H1 (cell line): ENCODE data around the gene TNFRSF14. TPM values are rescaled to one million over a fixed set of nuclear protein-coding genes. Genes with fewer than 3 reads are reported as not detected.

Experiments
- CTCF ChIA-PET: fragments of 300-600 bp; sonication (Branson Sonifier 250); formaldehyde crosslinking; loops from one replicate; lab custom pipeline; 2021; ENCODE audit not compliant: partially characterized antibody; lab: Charles Lee
- POLR2A ChIA-PET: fragments of 300-600 bp; sonication (Branson Sonifier 250); formaldehyde crosslinking; loops from one replicate; lab custom pipeline; 2021; ENCODE audit warnings: inconsistent platforms; ENCODE audit not compliant: partially characterized antibody; lab: Charles Lee
- DNase-seq, 2 experiments: peaks; one replicate each; pipeline versions ENCODE4 v3.0.0 to v3.0.0-alpha.2; 2010 to 2022; ENCODE audit warnings: low spot score in 2 of 2, low read depth in 1 of 2, mixed read lengths in 1 of 2
- FAIRE-seq: peaks from 2 replicates; lab custom pipeline; 2011; peaks lifted over from hg19 to GRCh38; lab: Jason Lieb, UNC
- H2AFZ ChIP-seq: 2 replicates; pipeline ENCODE4 v1.8.1; 2012; ENCODE audit warnings: low read length, inconsistent platforms
- H2AK5ac ChIP-seq: 2 replicates; pipeline ENCODE4 v1.6.1; 2013; ENCODE audit warnings: low read depth, low read length
- H2BK120ac ChIP-seq: replicated peaks from 2 replicates; pipeline ENCODE3; 2013; ENCODE audit warnings: low read depth, low read length, inconsistent platforms
- H2BK12ac ChIP-seq: 2 replicates; pipeline ENCODE4 v1.6.1; 2013; ENCODE audit warnings: low read depth, low read length
- H2BK15ac ChIP-seq: 2 replicates; pipeline ENCODE4 v1.6.1; 2013; ENCODE audit warnings: low read length
- H2BK20ac ChIP-seq: 2 replicates; pipeline ENCODE4 v1.6.1; 2013; ENCODE audit warnings: low read length
- H2BK5ac ChIP-seq: 2 replicates; pipeline ENCODE4 v1.6.1; 2013; ENCODE audit warnings: low read depth, low read length
- H3K14ac ChIP-seq: 2 replicates; pipeline ENCODE4 v1.6.1; 2013; ENCODE audit warnings: inconsistent platforms; ENCODE audit not compliant: insufficient read length
- H3K18ac ChIP-seq: 2 replicates; pipeline ENCODE4 v1.6.1; 2013; ENCODE audit warnings: low read length; ENCODE audit errors: extremely low read depth
- H3K23ac ChIP-seq: 2 replicates; pipeline ENCODE4 v1.6.1; 2013; ENCODE audit warnings: inconsistent platforms; ENCODE audit not compliant: insufficient read length
- H3K23me2 ChIP-seq: 2 replicates; pipeline ENCODE4 v1.6.1; 2013; ENCODE audit warnings: low read depth, low read length
- H3K27ac ChIP-seq: 2 replicates; pipeline ENCODE4 v1.6.1; 2011; ENCODE audit warnings: low read depth, low read length, inconsistent platforms
- H3K27me3 ChIP-seq, 4 experiments: replicated peaks in 1 of 4; 1 replicate in 1 of 4; 2 replicates in 3 of 4; pipeline versions ENCODE4 v1.6.1 to v1.8.1; 2011 to 2013; ENCODE audit warnings: low read length in 3 of 4, mild to moderate bottlenecking in 3 of 4, inconsistent platforms in 2 of 4, mixed read lengths in 2 of 4, moderate library complexity in 1 of 4; ENCODE audit not compliant: control insufficient read depth in 3 of 4, insufficient read depth in 3 of 4; ENCODE audit errors: extremely low read depth in 1 of 4
- H3K36me3 ChIP-seq, 4 experiments: 2 replicates each; pipeline versions ENCODE4 v1.6.1 to v1.8.1; 2011 to 2013; ENCODE audit warnings: mild to moderate bottlenecking in 4 of 4, low read length in 3 of 4, moderate library complexity in 2 of 4, control low read depth in 1 of 4, inconsistent platforms in 1 of 4; ENCODE audit not compliant: insufficient read depth in 4 of 4, control insufficient read depth in 2 of 4
- H3K4ac ChIP-seq: replicated peaks from 2 replicates; pipeline ENCODE3; 2013; ENCODE audit warnings: low read length, low read depth, mixed read lengths, inconsistent platforms; ENCODE audit not compliant: insufficient read length
- H3K4me1 ChIP-seq, 4 experiments: replicated peaks in 1 of 4; 1 replicate in 1 of 4; 2 replicates in 3 of 4; pipeline versions ENCODE4 v1.6.1 to v1.8.1; 2011 to 2013; ENCODE audit warnings: low read length in 3 of 4, inconsistent platforms in 2 of 4, mixed read lengths in 1 of 4; ENCODE audit not compliant: insufficient read depth in 4 of 4, control insufficient read depth in 3 of 4
- H3K4me2 ChIP-seq, 2 experiments: 2 replicates each; pipeline versions ENCODE4 v1.6.1 to v1.8.1; 2011 to 2013; ENCODE audit warnings: low read depth in 2 of 2, low read length in 2 of 2, control low read depth in 1 of 2, inconsistent platforms in 1 of 2, mild to moderate bottlenecking in 1 of 2; ENCODE audit not compliant: insufficient read depth in 1 of 2
- H3K4me3 ChIP-seq, 4 experiments: fragments of 200-600, 300-600 bp in 1 of 4; sonication (generic), shearing (Covaris generic), sonication (Bioruptor Twin) in 1 of 4; 2 replicates each; pipeline versions ENCODE4 v1.5.1 to v1.8.1; 2011 to 2016; ENCODE audit warnings: low read length in 4 of 4, low read depth in 3 of 4, control low read depth in 2 of 4, inconsistent platforms in 2 of 4, mild to moderate bottlenecking in 2 of 4, mixed read lengths in 1 of 4, moderate library complexity in 1 of 4; ENCODE audit not compliant: insufficient read depth in 2 of 4; ENCODE audit errors: extremely low read depth in 1 of 4
- H3K56ac ChIP-seq: replicated peaks from 2 replicates; pipeline ENCODE3; 2013; ENCODE audit warnings: low read depth, mild to moderate bottlenecking, mixed read lengths, low read length, inconsistent platforms; ENCODE audit not compliant: insufficient read length
- H3K79me1 ChIP-seq: 2 replicates; pipeline ENCODE4 v1.6.1; 2013; ENCODE audit warnings: low read depth, low read length, control low read depth
- H3K79me2 ChIP-seq, 2 experiments: 2 replicates each; pipeline versions ENCODE4 v1.6.1 to v1.8.1; 2012 to 2013; ENCODE audit warnings: low read length in 2 of 2, mild to moderate bottlenecking in 2 of 2, inconsistent platforms in 1 of 2; ENCODE audit not compliant: insufficient read depth in 2 of 2, control insufficient read depth in 1 of 2
- H3K9ac ChIP-seq, 4 experiments: replicated peaks in 1 of 4; 1 replicate in 1 of 4; 2 replicates in 3 of 4; pipeline versions ENCODE4 v1.6.1 to v1.8.1; 2011 to 2013; ENCODE audit warnings: low read depth in 3 of 4, low read length in 3 of 4, control low read depth in 2 of 4, mild to moderate bottlenecking in 2 of 4, moderate library complexity in 2 of 4, inconsistent platforms in 1 of 4; ENCODE audit errors: extremely low read depth in 1 of 4
- H3K9me3 ChIP-seq, 2 experiments: 2 replicates each; pipeline versions ENCODE4 v1.6.1 to v1.8.1; 2012 to 2013; ENCODE audit warnings: mild to moderate bottlenecking in 2 of 2, moderate library complexity in 2 of 2, control low read depth in 1 of 2, inconsistent platforms in 1 of 2, low read depth in 1 of 2, low read length in 1 of 2, mixed read lengths in 1 of 2; ENCODE audit not compliant: insufficient read depth in 2 of 2
- H4K20me1 ChIP-seq, 2 experiments: replicated peaks in 1 of 2; 2 replicates each; pipeline versions ENCODE3 to v1.8.1; 2011 to 2013; ENCODE audit warnings: inconsistent platforms in 2 of 2, low read length in 2 of 2, mild to moderate bottlenecking in 1 of 2; ENCODE audit not compliant: insufficient read depth in 2 of 2, control insufficient read depth in 1 of 2
- H4K5ac ChIP-seq: 2 replicates; pipeline ENCODE4 v1.6.1; 2013; ENCODE audit warnings: low read length, low read depth, mixed read lengths, inconsistent platforms; ENCODE audit not compliant: insufficient read length
- H4K8ac ChIP-seq: 2 replicates; pipeline ENCODE4 v1.8.0; 2013; ENCODE audit warnings: mild to moderate bottlenecking, moderate library complexity, low read length, inconsistent platforms; ENCODE audit not compliant: insufficient read depth; ENCODE audit errors: extremely low read depth
- H4K91ac ChIP-seq: replicated peaks from 2 replicates; pipeline ENCODE3; 2013; ENCODE audit warnings: low read length, mixed read lengths, inconsistent platforms; ENCODE audit not compliant: insufficient read length
- ASH2L ChIP-seq: fragments of 200-600, 300-600 bp; sonication (generic); IDR thresholded peaks from one replicate; pipeline ENCODE4 v1.7.1; 2017; ENCODE audit warnings: low read length
- ATF2 ChIP-seq: IDR thresholded peaks from 2 replicates; pipeline ENCODE4 v1.6.1; 2012; ENCODE audit warnings: low read length, inconsistent platforms
- CHD2 ChIP-seq: IDR thresholded peaks from 2 replicates; pipeline ENCODE4 v1.6.1; 2012; ENCODE audit warnings: low read length, improper control_type of control experiment
- GABPA ChIP-seq: IDR thresholded peaks from 2 replicates; pipeline ENCODE4 v1.6.1; 2011; ENCODE audit warnings: mild to moderate bottlenecking, low read length, moderate library complexity, borderline replicate concordance; ENCODE audit not compliant: insufficient read depth
- POLR2A ChIP-seq, 2 experiments: IDR thresholded peaks; 1 replicate in 1 of 2; 2 replicates in 1 of 2; pipeline ENCODE4 v1.6.1; 2011; ENCODE audit warnings: low read depth in 2 of 2, low read length in 2 of 2, mild to moderate bottlenecking in 2 of 2; ENCODE audit errors: control extremely low read depth in 1 of 2
- RAD21 ChIP-seq, 2 experiments: IDR thresholded peaks in 1 of 2; conservative IDR thresholded peaks in 1 of 2; 2 replicates each; pipeline ENCODE4 v1.6.1; 2011; ENCODE audit warnings: low read depth in 2 of 2, low read length in 2 of 2, improper control_type of control experiment in 1 of 2, inconsistent platforms in 1 of 2, mild to moderate bottlenecking in 1 of 2, moderate library complexity in 1 of 2
- SIX5 ChIP-seq: IDR thresholded peaks from 2 replicates; pipeline ENCODE4 v1.6.1; 2011; ENCODE audit warnings: mild to moderate bottlenecking, low read depth, low read length
- SP4 ChIP-seq: IDR thresholded peaks from 2 replicates; pipeline ENCODE4 v1.6.1; 2012; ENCODE audit warnings: low read length, inconsistent platforms
- TCF12 ChIP-seq: IDR thresholded peaks from 2 replicates; pipeline ENCODE4 v1.6.1; 2011; ENCODE audit warnings: low read depth, mild to moderate bottlenecking, low read length
- WGBS, 2 experiments: shearing (Covaris generic) in 1 of 2; methylation state at CpG; one replicate each; pipeline versions ENCODE4 v1.1.6 to v1.1.7; 2013 to 2015; ENCODE audit warnings: low lambda C conversion rate in 2 of 2, mixed read lengths in 2 of 2, inconsistent platforms in 1 of 2, low coverage in 1 of 2, missing lambda C conversion rate in 1 of 2; ENCODE audit not compliant: insufficient replicate concordance in 2 of 2, insufficient coverage in 1 of 2, insufficient read length in 1 of 2; ENCODE audit errors: extremely low coverage in 1 of 2, missing lambda C conversion rate in 1 of 2; 5-methylcytosine and 5-hydroxymethylcytosine counted together
- polyA plus RNA-seq, 7 experiments: library from polyadenylated mRNA; depleted of rRNA in 3 of 7; stranded (reverse) in 5 of 7; unstranded in 2 of 7; fragments of >200 nt in 5 of 7; fragments of 200-250 nt in 2 of 7; gene quantifications; 1 replicate in 5 of 7; 2 replicates in 1 of 7; 4 replicates in 1 of 7; pipeline versions ENCODE4 v1.2.1 to v1.2.3, GENCODE V29; 2011 to 2013; ENCODE audit warnings: missing spikeins in 2 of 7, mixed read lengths in 2 of 7
- total RNA-seq: library from RNA; stranded (reverse); fragmentation: NEBNext Ultra II Directional; extraction: Animal tissue kit (Norgen Biotek cat#: 25700); gene quantifications from 2 replicates; pipeline ENCODE4 v1.2.1, GENCODE V29; 2021
- TF ChIP-seq, protein P1 (sequence below), 3 experiments: IDR thresholded peaks; 1 replicate in 2 of 3; 2 replicates in 1 of 3; pipeline versions ENCODE4 v1.5.1 to v1.6.1; 2011; ENCODE audit warnings: low read length in 3 of 3, mild to moderate bottlenecking in 3 of 3, inconsistent platforms in 2 of 3, low read depth in 1 of 3, moderate library complexity in 1 of 3; ENCODE audit not compliant: insufficient read depth in 1 of 3; ENCODE audit errors: control extremely low read depth in 1 of 3

Gene TNFRSF14
- total and polyA plus RNA-seq, 2 of the 8 experiments (the other 6 are each of a cell fraction or from before 2014, with no cell fraction given), result 0.36 to 0.50 TPM

DNA sequence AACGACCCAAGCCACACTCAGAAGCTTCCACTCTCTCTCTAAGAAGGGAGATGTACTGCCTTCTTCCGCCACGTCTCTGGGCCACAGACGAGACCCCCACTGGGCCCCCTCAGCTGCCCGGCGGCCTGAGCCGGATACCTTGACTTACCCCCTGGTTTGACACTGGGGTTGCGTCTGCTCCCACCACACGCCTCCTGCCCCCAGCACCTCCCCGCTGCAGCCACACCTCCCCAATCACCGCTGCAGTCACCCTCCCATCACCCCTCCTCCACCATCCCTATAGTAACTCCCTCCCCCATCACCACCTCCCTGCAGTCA is 40.4 kb upstream of the TNFRSF14 start:
- no peak overlapping the region for H3K4ac ChIP-seq
- no peak overlapping the region for H2AFZ ChIP-seq
- no peak overlapping the region for H3K27ac ChIP-seq
- no peak overlapping the region for H4K5ac ChIP-seq
- H3K14ac ChIP-seq, result no peak overlapping the region
- H2BK120ac ChIP-seq, result no peak overlapping the region
- peaks cover 17 to 64% (median 46%) of the 10 kb centered on the region in 4 experiments; a peak in 7 of 8 replicates for H3K36me3 ChIP-seq
- no peak overlapping the region for H3K18ac ChIP-seq
- FAIRE-seq (no peak), DNase-seq (no peak)
- no peak overlapping the region for H2BK12ac ChIP-seq
- no peaks in the 10 kb centered on the region for H3K27me3 ChIP-seq
- H2BK5ac ChIP-seq, result no peak overlapping the region
- H2BK20ac ChIP-seq, result no peak overlapping the region
- H4K8ac ChIP-seq, result no peak overlapping the region; the same call in none of the 2 replicates
- H3K56ac ChIP-seq, result no peak overlapping the region
- H3K23ac ChIP-seq, result no peak overlapping the region
- no peak overlapping the region for H3K4me2 ChIP-seq
- H3K79me2 ChIP-seq, result no peaks in the 10 kb centered on the region
- no peak overlapping the region for H4K91ac ChIP-seq
- ChIA-PET POLR2A (interaction anchor here (0.6 to 1.1 kb wide), 2 partner anchors 12 to 62 kb away, joined by 3 read pairs; no protein-coding TSS in a partner anchor), CTCF (interaction anchor here (1.0 to 2.8 kb wide), 6 partner anchors 23 to 85 kb away, joined by 3 to 7 read pairs (median 5); no protein-coding TSS in a partner anchor)
- 92% methylated on average over 5 of the region's 11 CpGs; no CpG with 5 or more reads in 1 of the 2 experiments for WGBS, 2 experiments
- peaks cover under 1 to 19% of the 10 kb centered on the region in 2 experiments for H4K20me1 ChIP-seq
- H2AK5ac ChIP-seq, result no peak overlapping the region
- no peaks in the 10 kb centered on the region; a peak in 1 of 7 replicates for H3K4me1 ChIP-seq
- H2BK15ac ChIP-seq, result no peak overlapping the region
- no peak overlapping the region for H3K4me3 ChIP-seq
- peaks cover 2% of the 10 kb centered on the region for H3K79me1 ChIP-seq
- H3K23me2 ChIP-seq, result no peaks in the 10 kb centered on the region
- H3K9ac ChIP-seq, result no peak overlapping the region
- H3K9me3 ChIP-seq, result no peaks in the 10 kb centered on the region
- TF ChIP-seq, protein P1, sequence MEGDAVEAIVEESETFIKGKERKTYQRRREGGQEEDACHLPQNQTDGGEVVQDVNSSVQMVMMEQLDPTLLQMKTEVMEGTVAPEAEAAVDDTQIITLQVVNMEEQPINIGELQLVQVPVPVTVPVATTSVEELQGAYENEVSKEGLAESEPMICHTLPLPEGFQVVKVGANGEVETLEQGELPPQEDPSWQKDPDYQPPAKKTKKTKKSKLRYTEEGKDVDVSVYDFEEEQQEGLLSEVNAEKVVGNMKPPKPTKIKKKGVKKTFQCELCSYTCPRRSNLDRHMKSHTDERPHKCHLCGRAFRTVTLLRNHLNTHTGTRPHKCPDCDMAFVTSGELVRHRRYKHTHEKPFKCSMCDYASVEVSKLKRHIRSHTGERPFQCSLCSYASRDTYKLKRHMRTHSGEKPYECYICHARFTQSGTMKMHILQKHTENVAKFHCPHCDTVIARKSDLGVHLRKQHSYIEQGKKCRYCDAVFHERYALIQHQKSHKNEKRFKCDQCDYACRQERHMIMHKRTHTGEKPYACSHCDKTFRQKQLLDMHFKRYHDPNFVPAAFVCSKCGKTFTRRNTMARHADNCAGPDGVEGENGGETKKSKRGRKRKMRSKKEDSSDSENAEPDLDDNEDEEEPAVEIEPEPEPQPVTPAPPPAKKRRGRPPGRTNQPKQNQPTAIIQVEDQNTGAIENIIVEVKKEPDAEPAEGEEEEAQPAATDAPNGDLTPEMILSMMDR (IDR thresholded peaks at IDR 0.05; ENCODE audit: control extremely low read depth in 1 of 3, insufficient read depth in 1 of 3, low read depth in 1 of 3, low read length in 3 of 3), result no peak
- TF ChIP-seq ASH2L, result no peak
- no peak for TF ChIP-seq CHD2
- TF ChIP-seq SIX5, result no peak
- no peak for TF ChIP-seq POLR2A (IDR thresholded peaks at IDR 0.05; ENCODE audit: control extremely low read depth in 1 of 2, low read depth in 2 of 2, low read length in 2 of 2)
- TF ChIP-seq ATF2, result no peak
- TF ChIP-seq GABPA, result no peak
- no peak for TF ChIP-seq SP4
- no peak for TF ChIP-seq TCF12
- no peak for TF ChIP-seq RAD21 (IDR thresholded peaks at IDR 0.05 in 1 of 2, conservative IDR thresholded peaks at IDR 0.05 in 1 of 2; ENCODE audit: low read depth in 2 of 2, low read length in 2 of 2)
